NCI-H187 treated with DMSO at 0.1 percent for 48 hours (cell line): Measurements from ENCODE around the gene KRTAP4-3.
"Not testable (repeated sequence)": the region's sequence is repeated elsewhere in the genome, so short reads cannot be mapped to it uniquely, and the experiment has no call there.

Source experiments
- DNase-seq: peaks from one replicate; lab custom pipeline; 2025; lab: John Stamatoyannopoulos, UW

The KRTAP4-3 gene

DNA sequence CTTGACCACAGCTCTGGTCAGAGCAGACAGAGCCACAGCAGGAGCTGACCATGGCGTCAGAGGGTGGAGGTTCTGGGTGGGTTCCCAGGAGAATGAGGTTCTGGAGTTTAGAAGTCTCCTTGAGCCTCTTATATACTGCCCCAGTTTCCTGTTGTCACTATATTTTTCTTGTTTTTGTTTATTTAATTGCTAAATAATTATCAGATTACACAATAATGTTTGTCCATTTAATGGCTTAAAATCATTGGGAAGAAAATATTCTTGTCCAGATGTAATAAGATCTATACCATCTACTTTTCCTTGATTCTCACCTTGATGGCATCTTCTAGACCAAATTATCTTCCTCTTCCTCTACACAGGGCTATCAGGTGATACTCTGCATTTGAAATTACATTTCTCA, at the start of gene KRTAP4-3:
Gene KRTAP4-3, minus strand, starts transcription at position 101 of the 400 bp plus-strand sequence. Its CDS starts 49 bp downstream, at position 52.
- DNase-seq: no peak

GRCh38 chr17:41215681-41216080, 47.7 kb upstream of the KRTAP4-3 start:
- no peak for DNase-seq

DNA sequence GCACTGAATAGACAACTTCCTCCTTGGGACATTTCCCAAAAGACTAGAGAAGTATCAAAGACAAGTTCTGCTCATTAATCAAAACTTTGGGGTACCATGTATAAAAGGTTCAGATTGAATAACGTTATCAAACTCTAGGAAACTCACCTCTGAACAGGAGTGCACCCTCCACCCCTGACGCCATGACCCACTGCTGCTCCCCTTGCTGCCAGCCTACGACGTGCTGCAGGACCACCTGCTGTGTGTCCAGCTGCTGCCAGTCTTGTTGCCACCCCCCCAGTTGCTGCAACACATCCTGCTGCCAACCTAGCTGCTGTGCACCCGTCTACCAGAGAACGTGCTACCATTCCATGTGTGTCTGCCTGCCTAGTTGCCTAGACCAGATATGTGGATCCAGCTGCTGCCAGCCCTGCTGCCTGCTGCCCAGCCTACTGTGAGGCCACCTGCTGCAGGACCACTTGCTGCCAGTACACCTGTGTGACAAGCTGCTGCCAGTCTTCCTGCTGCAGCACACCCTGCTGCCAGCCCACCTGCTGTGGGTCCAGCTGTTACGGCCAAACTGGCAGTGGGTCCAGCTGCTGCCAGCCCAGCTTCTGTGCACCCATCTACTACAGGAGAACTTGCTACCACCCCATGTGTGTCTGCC, 44.6 kb upstream of the KRTAP4-3 start:
- DNase-seq: no peak

- DNase-seq: no peak
These were observed 43.9 kb upstream of the KRTAP4-3 start for GRCh38 chr17:41211845-41212466.

- no peak for DNase-seq
These were observed 31.5 kb upstream of the KRTAP4-3 start for GRCh38 chr17:41199421-41200078.

DNA sequence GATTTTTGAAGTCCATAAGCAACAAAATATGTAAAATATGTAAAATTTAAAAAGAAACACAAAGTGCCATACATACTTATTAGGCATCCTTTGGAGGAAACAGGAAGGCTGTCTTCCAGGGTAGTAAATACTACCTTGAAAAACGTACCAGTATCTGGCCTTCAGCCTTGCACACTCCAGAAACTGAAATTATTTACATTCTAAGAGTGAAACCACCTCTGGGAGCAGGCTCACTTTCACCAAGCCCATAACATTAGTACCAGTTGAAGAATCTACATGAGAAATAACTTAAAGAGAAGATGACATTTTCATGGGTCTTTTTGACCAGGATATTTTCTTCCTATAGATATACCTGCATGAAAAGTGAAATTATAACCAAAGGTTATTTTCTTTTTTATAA, 28.0 kb upstream of the KRTAP4-3 start:
- DNase-seq: no peak

DNA sequence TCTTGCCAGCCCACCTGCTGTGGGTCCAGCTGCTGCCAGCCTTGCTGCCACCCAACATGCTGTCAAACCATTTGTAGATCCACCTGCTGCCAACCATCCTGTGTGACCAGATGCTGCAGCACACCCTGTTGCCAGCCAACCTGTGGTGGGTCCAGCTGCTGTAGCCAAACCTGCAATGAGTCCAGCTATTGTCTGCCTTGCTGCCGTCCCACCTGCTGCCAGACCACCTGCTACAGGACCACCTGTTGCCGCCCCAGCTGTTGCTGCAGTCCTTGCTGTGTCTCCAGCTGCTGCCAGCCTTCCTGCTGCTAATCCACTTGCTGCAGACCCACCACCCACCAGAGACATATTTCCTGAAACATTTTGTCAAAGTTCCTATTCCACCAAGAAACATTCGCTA, 22.3 kb upstream of the KRTAP4-3 start:
- no peak for DNase-seq

- DNase-seq: not testable (repeated sequence)
These were observed 21.9 kb upstream of the KRTAP4-3 start, which contains the start of gene KRTAP9-1 for GRCh38 chr17:41189837-41190318. Gene KRTAP9-1, plus strand, starts transcription at chr17:41189887. Its CDS starts 0 bp downstream, at chr17:41189887.

GRCh38 chr17:41186872-41187271, 18.9 kb upstream of the KRTAP4-3 start:
- DNase-seq: no peak

GRCh38 chr17:41185001-41185400, 17.0 kb upstream of the KRTAP4-3 start:
- no peak for DNase-seq

DNA sequence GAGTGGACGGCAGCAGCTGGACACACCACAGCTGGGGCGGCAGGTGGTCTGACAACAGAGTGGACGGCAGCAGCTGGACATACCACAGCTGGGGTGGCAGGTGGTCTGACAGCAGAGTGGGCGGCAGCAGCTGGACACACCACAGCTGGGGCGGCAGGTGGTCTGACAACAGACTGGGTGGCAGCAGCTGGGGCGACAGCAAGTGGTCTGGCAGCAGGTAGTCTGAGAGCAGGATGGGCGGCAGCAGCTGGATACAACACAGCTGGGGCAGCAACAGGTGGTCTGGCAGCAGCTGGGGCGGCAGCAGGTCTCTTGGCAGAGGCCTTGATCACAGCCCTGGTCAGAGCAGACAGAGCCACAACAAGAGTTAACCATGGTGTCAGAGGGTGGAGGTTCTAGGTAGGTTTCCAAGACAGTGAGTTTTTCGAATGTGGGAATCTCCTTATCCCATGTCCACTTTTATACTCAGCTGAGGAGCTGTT, 16.5 kb upstream of the KRTAP4-3 start, which contains the start of gene KRTAP4-1:
Gene KRTAP4-1, minus strand, starts transcription at position 432 of the 482 bp plus-strand sequence. Its CDS starts 57 bp downstream, at position 375.
- no peak for DNase-seq

DNA sequence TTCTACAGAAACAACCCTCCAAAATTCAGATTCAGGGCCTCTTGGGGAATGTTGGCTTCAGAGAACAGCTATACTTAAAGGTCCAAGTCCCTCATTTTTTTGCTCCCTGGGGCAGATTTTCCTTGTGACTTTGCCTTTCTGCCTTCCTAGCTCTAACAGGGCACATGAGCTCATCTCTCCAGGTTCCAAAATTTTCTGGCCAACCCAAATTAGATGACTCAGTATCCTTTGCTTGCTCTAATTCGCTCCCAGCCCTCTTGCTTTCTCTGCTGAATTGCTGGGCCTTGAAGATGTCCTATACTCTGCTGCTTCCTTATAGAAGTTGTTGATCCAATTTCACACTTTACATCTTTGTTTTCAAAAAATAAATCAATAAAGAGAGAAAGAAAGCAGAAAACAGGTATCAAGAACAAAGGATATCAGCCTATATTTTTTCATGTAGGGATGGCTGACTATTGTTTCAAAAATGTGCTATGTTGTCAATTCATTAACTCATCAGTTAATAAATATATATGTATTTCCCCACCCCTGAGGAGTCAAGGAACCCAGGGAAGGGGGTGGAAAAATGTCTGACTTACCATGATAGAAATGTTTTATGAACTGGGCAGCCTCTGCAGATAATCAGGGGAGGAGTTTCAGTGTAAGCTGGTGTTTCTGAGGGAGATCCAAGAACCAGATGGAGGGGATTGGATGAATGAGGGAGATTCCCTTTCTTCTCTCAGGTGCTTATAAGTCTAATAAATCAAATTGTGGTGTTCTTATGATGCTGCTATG, 11.0 kb upstream of the KRTAP4-3 start:
- DNase-seq: no peak

DNA sequence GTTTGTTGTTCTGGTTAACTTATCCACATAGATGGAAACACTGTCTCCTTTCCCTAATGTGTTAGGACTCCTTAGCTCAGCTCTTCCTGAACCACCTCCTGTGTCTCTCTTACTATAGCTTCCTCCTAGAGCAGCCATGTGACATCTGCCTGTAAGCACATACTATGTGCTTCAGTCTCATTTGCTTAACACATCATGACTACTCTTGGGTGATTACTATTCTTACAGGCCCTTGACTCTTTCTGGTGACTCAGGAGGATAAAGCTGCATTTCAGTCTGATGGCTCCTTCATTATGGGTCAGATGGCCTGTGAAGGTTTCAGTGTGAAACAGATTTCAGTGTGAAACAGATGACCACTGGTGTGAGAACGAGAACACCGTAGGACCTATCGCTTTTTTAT, 10.3 kb upstream of the KRTAP4-3 start:
- no peak for DNase-seq

GRCh38 chr17:41177727-41178271, 9.8 kb upstream of the KRTAP4-3 start, which contains the start of gene KRTAP4-2:
Gene KRTAP4-2, minus strand, starts transcription at chr17:41178221. Its CDS starts 57 bp downstream, at chr17:41178164.
- DNase-seq: no peak

- no peak for DNase-seq
These were observed 8.8 kb upstream of the KRTAP4-3 start for GRCh38 chr17:41176744-41177387.

DNA sequence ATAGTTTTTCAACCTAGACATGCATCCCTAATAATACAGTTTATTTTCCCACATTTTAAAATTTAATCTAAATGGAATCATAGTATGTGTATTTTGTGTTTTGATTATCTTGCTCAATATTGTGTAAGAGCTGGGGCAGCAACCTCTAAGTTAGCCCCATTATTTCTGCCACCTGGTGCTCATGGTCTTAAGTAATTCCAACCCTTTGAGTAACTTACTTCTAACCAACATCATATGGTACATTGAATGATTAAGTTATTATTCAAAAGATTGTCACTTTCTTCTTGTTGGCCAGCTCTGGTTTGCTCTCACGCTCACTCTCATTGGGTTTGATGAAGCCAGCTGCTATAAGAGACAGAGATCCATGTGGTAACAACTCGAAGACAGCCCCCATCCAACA, 3.9 kb upstream of the KRTAP4-3 start:
- DNase-seq: no peak

DNA sequence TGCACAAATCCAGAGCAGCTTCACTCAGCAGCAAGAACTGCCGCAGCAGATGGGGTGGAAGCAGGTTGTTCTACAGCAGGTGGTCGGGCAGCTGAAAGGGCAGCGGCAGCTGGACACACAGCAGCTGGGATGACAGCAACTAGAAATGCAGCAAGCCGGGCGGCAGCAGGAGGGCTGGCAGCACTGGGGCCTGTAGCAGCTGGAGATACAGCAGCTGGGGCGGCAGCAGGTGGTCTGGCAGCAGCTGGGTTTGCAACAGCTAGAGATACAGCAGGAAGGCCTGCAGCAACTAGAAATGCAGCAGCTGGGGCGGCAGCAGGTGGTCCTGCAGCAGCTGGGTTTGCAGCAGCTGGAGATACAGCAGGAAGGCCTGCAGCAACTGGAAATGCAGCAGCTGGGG, 460 bp downstream of the KRTAP4-3 start:
- DNase-seq: no peak

- no peak for DNase-seq
These were observed 4.2 kb downstream of the KRTAP4-3 start for GRCh38 chr17:41163828-41164227.

- DNase-seq: no peak
These were observed 7.4 kb downstream of the KRTAP4-3 start, which contains the start of gene KRTAP4-4 for GRCh38 chr17:41160648-41161047. Gene KRTAP4-4, minus strand, starts transcription at chr17:41160748. Its CDS starts 57 bp downstream, at chr17:41160691.

- DNase-seq: not testable (repeated sequence)
These were observed 7.8 kb downstream of the KRTAP4-3 start for GRCh38 chr17:41160190-41160589.

DNA sequence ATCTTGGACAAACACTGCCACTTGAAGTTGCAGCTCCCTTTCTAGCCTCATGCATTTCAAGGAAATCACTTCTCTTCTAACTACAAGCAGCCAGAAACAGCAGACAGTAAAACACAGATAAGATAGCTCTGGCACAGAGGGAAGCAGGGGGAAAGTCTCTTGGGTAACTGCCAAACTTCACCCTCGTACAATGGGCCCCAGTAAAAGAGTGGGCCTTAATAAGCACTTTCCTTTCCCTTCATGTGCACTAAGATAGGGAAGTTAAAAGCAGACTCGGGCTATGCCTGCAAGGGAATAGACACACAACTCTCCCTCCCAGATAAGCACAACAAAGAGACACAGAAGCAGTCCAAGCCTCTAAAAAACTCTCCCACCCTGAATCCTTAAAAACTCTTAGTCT, 14.2 kb downstream of the KRTAP4-3 start:
- no peak for DNase-seq
